HL-60 (cell line): ENCODE measurements around the gene STARD10.

ENCODE experiments used
- DNase-seq, 2 experiments: peaks; one replicate each; pipeline ENCODE4 v3.0.0-alpha.2; 2010 to 2020; ENCODE audit warnings: low read depth in 1 of 2, low spot score in 1 of 2
- H3K27ac ChIP-seq: fragments of 250-450 bp; sonication (Bioruptor Pico); replicated peaks from 2 replicates; pipeline ENCODE4 v1.5.1; 2020; ENCODE audit warnings: mild to moderate bottlenecking, moderate library complexity
- H3K27me3 ChIP-seq: fragments of 250-450 bp; sonication (Bioruptor Pico); 2 replicates; pipeline ENCODE4 v1.5.1; 2021; ENCODE audit warnings: mild to moderate bottlenecking, moderate library complexity; ENCODE audit not compliant: insufficient read depth, poor library complexity, severe bottlenecking
- H3K4me3 ChIP-seq: replicated peaks from 2 replicates; pipeline ENCODE4 v1.5.1; 2011; ENCODE audit warnings: mild to moderate bottlenecking, control low read depth, low read length; ENCODE audit not compliant: insufficient read depth
- CTCF ChIP-seq: IDR thresholded peaks from one replicate; pipeline ENCODE4 v1.5.1; 2011; ENCODE audit warnings: low read length, control low read depth, inconsistent platforms; ENCODE audit not compliant: insufficient read depth
- GABPA ChIP-seq: IDR thresholded peaks from 2 replicates; pipeline ENCODE4 v1.6.1; 2012; ENCODE audit warnings: low read depth
- POLR2AphosphoS5 ChIP-seq: IDR thresholded peaks from 2 replicates; pipeline ENCODE4 v1.6.1; 2012; ENCODE audit warnings: low read depth
- REST ChIP-seq: IDR thresholded peaks from 2 replicates; pipeline ENCODE4 v1.6.1; 2012; ENCODE audit warnings: low read depth; ENCODE audit not compliant: insufficient replicate concordance
- SPI1 ChIP-seq: IDR thresholded peaks from 2 replicates; pipeline ENCODE4 v1.6.1; 2012; ENCODE audit warnings: low read depth, mild to moderate bottlenecking, borderline replicate concordance

The STARD10 gene

GRCh38 chr11:72758690-72759389, 35.0 kb downstream of the STARD10 start:
- no peak for TF ChIP-seq CTCF
- TF ChIP-seq REST, result no peak
- TF ChIP-seq POLR2AphosphoS5, result no peak
- no peak for TF ChIP-seq SPI1
- no peak for TF ChIP-seq GABPA
- DNase-seq, result no peak
- no peak overlapping the region for H3K27ac ChIP-seq

GRCh38 chr11:72758304-72758689, 35.5 kb downstream of the STARD10 start:
- no peaks in the 10 kb centered on the region for H3K27me3 ChIP-seq
- no peak overlapping the region for H3K27ac ChIP-seq
- no peak for TF ChIP-seq REST
- TF ChIP-seq POLR2AphosphoS5, result no peak
- no peak for TF ChIP-seq CTCF
- TF ChIP-seq SPI1, result no peak
- TF ChIP-seq GABPA, result no peak
- DNase-seq, result no peak
- H3K4me3 ChIP-seq, result no peak overlapping the region

More at GRCh38 chr11:72758690-72759389, 35.0 kb downstream of the STARD10 start:
- no peak overlapping the region for H3K4me3 ChIP-seq
- no peaks in the 10 kb centered on the region for H3K27me3 ChIP-seq

GRCh38 chr11:72755713-72756285, 38.0 kb downstream of the STARD10 start:
- Histone ChIP-seq H3K27ac (no peak overlapping the region), H3K4me3 (no peak overlapping the region), H3K27me3 (no peaks in the 10 kb centered on the region)
- no peak for DNase-seq
- TF ChIP-seq SPI1 (no peak), POLR2AphosphoS5 (no peak), GABPA (no peak), REST (no peak), CTCF (no peak)
